Thyroid gland (tissue), 4 donors: ENCODE measurements around the gene PTPN6. TPM values are rescaled to one million over a fixed set of nuclear protein-coding genes. Genes with fewer than 3 reads are reported as not detected.

Experiments
- DNase-seq, 2 donors: peaks; one replicate each; pipeline ENCODE4 v3.0.0-alpha.2; 2019
- H3K27ac ChIP-seq, 3 donors: fragments of 200-600 bp; sonication (generic); 1 replicate in 2 of 3; 2 replicates in 1 of 3; pipeline ENCODE4 v1.5.1; 2016 to 2019; ENCODE audit warnings: mild to moderate bottlenecking in 1 of 3, moderate library complexity in 1 of 3
- H3K27me3 ChIP-seq: fragments of 200-600 bp; sonication (generic); one replicate; pipeline ENCODE4 v1.5.1; 2019
- H3K36me3 ChIP-seq, 2 donors: fragments of 200-600 bp; sonication (generic); one replicate each; pipeline ENCODE4 v1.5.1; 2016 to 2019
- H3K4me1 ChIP-seq, 2 donors: fragments of 200-600 bp; sonication (generic); one replicate each; pipeline ENCODE4 v1.5.1; 2017 to 2019
- H3K4me3 ChIP-seq, 3 donors: fragments of 200-600 bp; sonication (generic); replicated peaks in 1 of 3; 1 replicate in 2 of 3; 2 replicates in 1 of 3; pipeline ENCODE4 v1.5.1; 2016; ENCODE audit warnings: mild to moderate bottlenecking in 1 of 3
- H3K9me3 ChIP-seq: fragments of 200-600 bp; sonication (generic); one replicate; pipeline ENCODE4 v1.5.1; 2017
- CTCF ChIP-seq, 6 experiments: fragments of 200-600 bp in 3 of 6; fragments of 450-650 bp in 3 of 6; sonication (generic) in 3 of 6; IDR thresholded peaks; one replicate each; pipeline ENCODE4 v1.5.1; 2016 to 2019; ENCODE audit warnings: antibody characterized with exemption in 6 of 6, mild to moderate bottlenecking in 2 of 6, inconsistent platforms in 1 of 6, moderate library complexity in 1 of 6
- POLR2A ChIP-seq, 2 donors: fragments of 450-650 bp; IDR thresholded peaks; one replicate each; pipeline ENCODE4 v1.6.1; 2017; ENCODE audit warnings: antibody characterized with exemption in 2 of 2, mild to moderate bottlenecking in 2 of 2, moderate library complexity in 1 of 2
- WGBS, 2 donors: methylation state at CpG; one replicate each; pipeline ENCODE4 v1.1.5; 2017; 5-methylcytosine and 5-hydroxymethylcytosine counted together
- intact Hi-C: fragments of 100-400 bp; cut with DNase I; formaldehyde crosslinking; loops from one replicate; pipeline ENCODE4 v1.15.1; 2023
- total RNA-seq, 4 donors: library from RNA; depleted of rRNA; stranded (reverse); fragments of >200 nt; gene quantifications; one replicate each; pipeline ENCODE4 v1.2.3, GENCODE V29; 2016

The PTPN6 gene
- total RNA-seq, 4 donors from 2014 or later, result 21.7 to 32.3 (median 31.4) TPM

GRCh38 chr12:6961278-6961694 is 10.1 kb downstream of the PTPN6 start:
- peaks cover 32 to 47% of the 10 kb centered on the region in 2 donors for H3K4me1 ChIP-seq
- intact Hi-C loops, result loop anchor here (5.0 kb wide), 1 partner anchor 56 kb away; the partner anchor contains the start of gene LPCAT3
- H3K27me3 ChIP-seq, result no peaks in the 10 kb centered on the region
- peaks cover 7 to 11% of the 10 kb centered on the region in 2 donors for H3K36me3 ChIP-seq
- DNase-seq, result peak; percentile 31 to 36
- no peak for TF ChIP-seq POLR2A (IDR thresholded peaks at IDR 0.05)
- no peak for TF ChIP-seq CTCF (IDR thresholded peaks at IDR 0.05)
- H3K9me3 ChIP-seq, result no peaks in the 10 kb centered on the region
- 70 to 78% methylated on average over 24 of the region's 24 CpGs for WGBS, 2 donors
- peak overlapping the region; percentile 87 to 98 (median 97) for H3K27ac ChIP-seq
- peak overlapping the region in 1 of 3 donors; percentile 68 for H3K4me3 ChIP-seq

GRCh38 chr12:6961695-6962284 is 10.6 kb downstream of the PTPN6 start:
- intact Hi-C loops, result loop anchor here (2.0 to 5.0 kb wide), 2 partner anchors 15 to 56 kb away; partner anchors contain the start of gene LPCAT3
- Histone ChIP-seq H3K36me3 (peaks cover 8 to 16% of the 10 kb centered on the region in 2 donors), H3K27me3 (no peaks in the 10 kb centered on the region), H3K27ac (peak overlapping the region; percentile 87 to 98 (median 97)), H3K9me3 (no peaks in the 10 kb centered on the region), H3K4me3 (peak overlapping the region in 1 of 3 donors; percentile 68), H3K4me1 (peaks cover 32 to 47% of the 10 kb centered on the region in 2 donors)
- 5 to 9% methylated on average over 14 to 15 of the region's 16 CpGs for WGBS, 2 donors
- TF ChIP-seq POLR2A (IDR thresholded peaks at IDR 0.05), result peak in 1 of 2 donors; percentile 14
- TF ChIP-seq CTCF (IDR thresholded peaks at IDR 0.05), result peak in 5 of 6 experiments; percentile 30 to 59 (median 42)
- peak; percentile 78 to 81 for DNase-seq

- TF ChIP-seq POLR2A (IDR thresholded peaks at IDR 0.05) (peak in 1 of 2 donors; percentile 31), CTCF (IDR thresholded peaks at IDR 0.05) (no peak)
- 14 to 31% methylated on average over 8 to 16 of the region's 25 CpGs for WGBS, 2 donors
- intact Hi-C loops, result loop anchor here (2.0 to 5.0 kb wide), 2 partner anchors 16 to 55 kb away; partner anchors contain the start of gene LPCAT3
- peaks cover 32 to 47% of the 10 kb centered on the region in 2 donors for H3K4me1 ChIP-seq
- peak; percentile 63 to 74 for DNase-seq
- H3K27ac ChIP-seq, result peak overlapping the region; percentile 87 to 98 (median 97)
- no peaks in the 10 kb centered on the region for H3K27me3 ChIP-seq
- H3K4me3 ChIP-seq, result peak overlapping the region; percentile 36 to 94 (median 68)
- H3K9me3 ChIP-seq, result no peaks in the 10 kb centered on the region
- H3K36me3 ChIP-seq, result peaks cover 15 to 23% of the 10 kb centered on the region in 2 donors
Observed at GRCh38 chr12:6962285-6963015, 11.3 kb downstream of the PTPN6 start.

GRCh38 chr12:6963016-6963731 is 12.0 kb downstream of the PTPN6 start:
- H3K36me3 ChIP-seq, result peaks cover 21 to 30% of the 10 kb centered on the region in 2 donors
- H3K4me1 ChIP-seq, result peaks cover 32 to 50% of the 10 kb centered on the region in 2 donors
- no peaks in the 10 kb centered on the region for H3K27me3 ChIP-seq
- no peaks in the 10 kb centered on the region for H3K9me3 ChIP-seq
- TF ChIP-seq POLR2A (IDR thresholded peaks at IDR 0.05) (peak; percentile 77 to 95), CTCF (IDR thresholded peaks at IDR 0.05) (peak in 2 of 6 experiments; percentile 45 to 48)
- DNase-seq, result peak; percentile 96
- 47 to 51% methylated on average over 27 to 31 of the region's 32 CpGs for WGBS, 2 donors
- H3K27ac ChIP-seq, result peak overlapping the region; percentile 87 to 98 (median 97)
- peak overlapping the region; percentile 68 to 94 (median 83) for H3K4me3 ChIP-seq
- intact Hi-C loops, result loop anchor here (2.0 to 5.0 kb wide), 2 partner anchors 16 to 54 kb away; partner anchors contain the start of gene LPCAT3
